Thoracic aorta (tissue), 2 donors: ENCODE data around the gene LTK. TPM values are rescaled to one million over a fixed set of nuclear protein-coding genes. Genes with fewer than 3 reads are reported as not detected.

Experiments
- ATAC-seq: fragments of 150-250 bp; one replicate; pipeline ENCODE4 v1.8.0; 2017; ENCODE audit warnings: low read depth; ENCODE audit not compliant: insufficient number of reproducible peaks, low FRiP score
- DNase-seq: peaks from one replicate; pipeline ENCODE4 v3.0.0-alpha.2; 2020; ENCODE audit warnings: low spot score
- H3K27ac ChIP-seq, 2 donors: fragments of 200-600 bp; sonication (generic); 1 replicate in 1 of 2; 2 replicates in 1 of 2; pipeline ENCODE4 v1.5.1; 2016; ENCODE audit warnings: mild to moderate bottlenecking in 2 of 2, moderate library complexity in 2 of 2
- H3K27me3 ChIP-seq: fragments of 200-600 bp; sonication (generic); replicated peaks from 2 replicates; pipeline ENCODE4 v1.6.0; 2016; ENCODE audit warnings: mild to moderate bottlenecking; ENCODE audit not compliant: insufficient read depth
- H3K36me3 ChIP-seq: fragments of 200-600 bp; sonication (generic); one replicate; pipeline ENCODE4 v1.5.1; 2016
- H3K4me1 ChIP-seq, 2 donors: fragments of 200-600 bp; sonication (generic); 1 replicate in 1 of 2; 2 replicates in 1 of 2; pipeline versions ENCODE4 v1.5.1 to v1.6.0; 2016; ENCODE audit warnings: low read depth in 2 of 2, mild to moderate bottlenecking in 1 of 2; ENCODE audit not compliant: control insufficient read depth in 1 of 2
- H3K4me3 ChIP-seq: fragments of 200-600 bp; sonication (generic); 2 replicates; pipeline ENCODE4 v1.5.1; 2016; ENCODE audit warnings: mild to moderate bottlenecking
- H3K9me3 ChIP-seq: fragments of 200-600 bp; sonication (generic); 2 replicates; pipeline ENCODE4 v1.5.1; 2016
- total RNA-seq, 2 donors: library from RNA; depleted of rRNA; stranded (reverse); fragments of >200 nt; gene quantifications; one replicate each; pipeline versions ENCODE4 v1.1.0 to v1.2.3, GENCODE V29; 2016
- TF ChIP-seq, protein P1 (sequence below): fragments of 200-600 bp; sonication (generic); IDR thresholded peaks from one replicate; pipeline ENCODE4 v1.5.1; 2019; ENCODE audit warnings: antibody characterized with exemption

The LTK gene
- total RNA-seq = under 1 TPM; 0.35 to 0.81 TPM

DNA sequence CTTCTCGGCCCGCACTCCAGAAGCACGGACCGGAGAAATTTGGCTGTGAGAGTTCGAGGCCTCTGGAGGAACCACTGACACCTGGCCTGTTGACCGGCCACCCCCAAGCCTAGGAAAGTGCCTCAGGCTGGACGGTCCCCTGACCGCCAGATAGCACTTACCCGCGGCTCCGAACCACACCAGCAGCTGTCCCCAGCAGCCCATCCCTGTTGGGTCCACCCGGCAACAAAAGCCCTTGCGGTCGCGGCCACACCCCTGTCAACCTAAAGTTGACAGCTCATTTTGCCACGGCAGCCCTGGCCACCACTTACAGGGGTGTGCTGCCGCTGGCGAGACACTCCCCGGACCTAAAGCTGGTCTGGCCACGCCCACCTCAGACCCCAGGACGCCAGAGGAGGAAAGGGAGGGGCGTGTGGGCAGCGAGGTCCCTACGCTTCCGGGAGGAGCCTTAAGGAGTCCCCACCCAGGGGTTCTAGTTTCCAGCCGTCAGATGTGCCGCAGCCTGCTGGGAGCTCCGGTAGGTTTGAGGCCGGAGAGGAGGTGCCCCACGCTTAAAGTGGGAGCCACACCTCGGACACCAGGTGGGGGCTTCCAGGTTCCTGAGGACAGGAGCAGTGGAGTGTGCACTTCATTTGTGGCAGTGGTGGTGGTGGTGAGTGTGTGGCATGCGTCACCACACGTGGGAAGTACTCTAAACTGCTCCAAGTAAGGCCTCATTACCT, at the start of gene LTK:
Gene LTK, minus strand, starts transcription at position 322 of the 722 bp plus-strand sequence. Its CDS starts 118 bp downstream, at position 204.
- H3K27ac ChIP-seq = peak within 1 kb of the TSS in 1 of 2 donors; percentile 38
- peak within 1 kb of the TSS; percentile 61 for H3K4me3 ChIP-seq
- ATAC-seq (no peak), DNase-seq (no peak)
- no peaks in the 10 kb centered on the region for H3K9me3 ChIP-seq
- H3K27me3 ChIP-seq = peaks cover 16% of the 10 kb centered on the region
- H3K36me3 ChIP-seq = no peaks in the 10 kb centered on the region
- peaks cover 18 to 25% of the 10 kb centered on the region in 2 donors for H3K4me1 ChIP-seq
- TF ChIP-seq, protein P1, sequence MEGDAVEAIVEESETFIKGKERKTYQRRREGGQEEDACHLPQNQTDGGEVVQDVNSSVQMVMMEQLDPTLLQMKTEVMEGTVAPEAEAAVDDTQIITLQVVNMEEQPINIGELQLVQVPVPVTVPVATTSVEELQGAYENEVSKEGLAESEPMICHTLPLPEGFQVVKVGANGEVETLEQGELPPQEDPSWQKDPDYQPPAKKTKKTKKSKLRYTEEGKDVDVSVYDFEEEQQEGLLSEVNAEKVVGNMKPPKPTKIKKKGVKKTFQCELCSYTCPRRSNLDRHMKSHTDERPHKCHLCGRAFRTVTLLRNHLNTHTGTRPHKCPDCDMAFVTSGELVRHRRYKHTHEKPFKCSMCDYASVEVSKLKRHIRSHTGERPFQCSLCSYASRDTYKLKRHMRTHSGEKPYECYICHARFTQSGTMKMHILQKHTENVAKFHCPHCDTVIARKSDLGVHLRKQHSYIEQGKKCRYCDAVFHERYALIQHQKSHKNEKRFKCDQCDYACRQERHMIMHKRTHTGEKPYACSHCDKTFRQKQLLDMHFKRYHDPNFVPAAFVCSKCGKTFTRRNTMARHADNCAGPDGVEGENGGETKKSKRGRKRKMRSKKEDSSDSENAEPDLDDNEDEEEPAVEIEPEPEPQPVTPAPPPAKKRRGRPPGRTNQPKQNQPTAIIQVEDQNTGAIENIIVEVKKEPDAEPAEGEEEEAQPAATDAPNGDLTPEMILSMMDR = no peak

DNA sequence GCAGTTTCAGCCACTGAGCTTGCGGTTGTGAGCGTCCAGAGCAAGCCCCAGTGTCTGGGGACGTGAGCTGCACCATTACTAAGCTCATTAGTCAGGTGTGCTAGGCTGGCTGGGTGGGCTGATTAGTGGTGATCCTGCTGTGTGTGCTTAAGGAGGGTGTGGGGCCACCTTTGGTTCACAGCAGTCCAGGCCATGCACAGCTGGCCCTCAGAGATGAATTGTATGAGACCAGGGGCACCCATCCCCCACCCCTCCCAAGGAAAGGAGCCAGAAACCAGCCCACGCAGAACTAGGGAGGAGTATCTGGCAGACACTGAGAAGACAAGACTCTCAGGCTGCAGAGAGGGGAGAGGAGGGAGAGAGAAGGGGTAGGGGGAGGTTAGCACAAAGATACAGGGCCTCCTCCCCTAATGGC, 49.2 kb upstream of the LTK start:
- ATAC-seq (no peak), DNase-seq (no peak)
- Histone ChIP-seq H3K27ac (no peak overlapping the region), H3K4me1 (peaks cover 4 to 23% of the 10 kb centered on the region in 2 donors), H3K9me3 (no peaks in the 10 kb centered on the region), H3K4me3 (no peak overlapping the region), H3K27me3 (no peaks in the 10 kb centered on the region), H3K36me3 (no peaks in the 10 kb centered on the region)
- TF ChIP-seq, protein P1 = no peak

DNA sequence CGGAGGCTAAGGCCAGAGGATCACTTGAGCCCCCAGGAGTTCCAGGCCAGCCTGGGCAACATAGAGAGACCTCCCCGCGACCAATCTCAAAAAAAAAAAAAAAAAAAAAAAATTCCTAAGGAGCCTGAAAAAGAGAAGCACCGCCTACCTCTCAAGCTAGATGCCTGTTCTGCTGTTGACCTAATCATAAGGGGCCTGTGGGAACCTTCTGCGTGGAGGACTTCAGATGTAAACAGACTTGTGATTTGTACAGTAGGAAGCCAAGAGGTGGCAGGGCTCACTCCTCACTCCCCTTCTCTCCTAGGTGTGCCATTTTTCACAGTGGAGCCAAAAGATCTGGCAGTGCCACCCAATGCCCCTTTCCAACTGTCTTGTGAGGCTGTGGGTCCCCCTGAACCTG, 48.6 kb upstream of the LTK start:
- DNase-seq (no peak), ATAC-seq (no peak)
- Histone ChIP-seq H3K36me3 (no peaks in the 10 kb centered on the region), H3K27ac (no peak overlapping the region), H3K4me1 (peaks cover 4 to 26% of the 10 kb centered on the region in 2 donors), H3K27me3 (no peaks in the 10 kb centered on the region), H3K9me3 (no peaks in the 10 kb centered on the region), H3K4me3 (no peak overlapping the region)
- TF ChIP-seq, protein P1 = no peak

DNA sequence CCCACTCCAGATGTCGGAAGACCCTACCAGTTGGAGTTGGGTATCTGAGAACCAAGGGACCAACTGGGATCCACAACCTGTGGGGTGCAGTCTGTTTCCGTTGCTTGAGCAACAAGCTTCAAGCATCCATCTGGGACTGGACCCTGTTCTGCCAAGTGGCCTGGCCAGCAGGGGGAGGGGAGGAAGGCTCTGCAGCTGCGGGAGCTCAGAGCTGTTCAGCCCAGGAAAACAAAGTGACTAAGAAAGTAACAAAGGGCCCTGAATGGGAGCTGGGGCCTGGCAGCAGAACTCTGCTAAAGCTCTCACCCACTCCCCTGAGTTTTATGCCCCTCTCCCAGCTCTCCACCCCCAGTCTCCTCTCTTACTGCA, 48.1 kb upstream of the LTK start:
- H3K27me3 ChIP-seq = no peaks in the 10 kb centered on the region
- TF ChIP-seq, protein P1 = no peak
- DNase-seq = no peak
- H3K36me3 ChIP-seq = no peaks in the 10 kb centered on the region
- peaks cover 4 to 26% of the 10 kb centered on the region in 2 donors for H3K4me1 ChIP-seq
- H3K4me3 ChIP-seq = no peak overlapping the region
- H3K27ac ChIP-seq = no peak overlapping the region
- no peaks in the 10 kb centered on the region for H3K9me3 ChIP-seq
- ATAC-seq = no peak

DNA sequence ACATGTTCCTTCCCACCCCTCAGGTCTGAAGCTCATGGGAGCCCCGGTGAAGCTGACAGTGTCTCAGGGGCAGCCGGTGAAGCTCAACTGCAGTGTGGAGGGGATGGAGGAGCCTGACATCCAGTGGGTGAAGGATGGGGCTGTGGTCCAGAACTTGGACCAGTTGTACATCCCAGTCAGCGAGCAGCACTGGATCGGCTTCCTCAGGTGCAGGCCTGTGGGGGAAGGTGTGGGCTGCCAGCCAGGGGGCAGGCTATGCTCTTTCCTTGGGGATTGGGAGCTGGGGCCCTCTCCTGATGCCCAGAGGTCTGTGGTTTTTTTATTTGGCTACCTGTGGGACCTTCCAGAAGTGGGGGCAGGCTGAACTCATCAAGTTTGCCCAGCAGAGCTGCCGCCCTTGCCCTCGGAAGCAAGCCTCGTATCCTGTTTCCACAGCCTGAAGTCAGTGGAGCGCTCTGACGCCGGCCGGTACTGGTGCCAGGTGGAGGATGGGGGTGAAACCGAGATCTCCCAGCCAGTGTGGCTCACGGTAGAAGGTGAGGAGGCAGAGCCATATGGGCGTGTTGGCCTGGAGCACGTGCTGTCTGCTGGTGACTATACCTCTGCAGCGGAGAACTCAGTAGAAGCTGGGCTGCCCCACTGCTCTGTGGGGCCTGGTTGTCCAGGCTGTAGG, 47.6 kb upstream of the LTK start:
- no peaks in the 10 kb centered on the region for H3K27me3 ChIP-seq
- peaks cover 4 to 26% of the 10 kb centered on the region in 2 donors for H3K4me1 ChIP-seq
- DNase-seq = no peak
- H3K9me3 ChIP-seq = no peaks in the 10 kb centered on the region
- TF ChIP-seq, protein P1 = no peak
- H3K36me3 ChIP-seq = no peaks in the 10 kb centered on the region
- ATAC-seq = no peak
- H3K4me3 ChIP-seq = no peak overlapping the region
- H3K27ac ChIP-seq = no peak overlapping the region
